Esophagus muscularis mucosa (tissue), 3 donors: ENCODE measurements around the gene MYEF2.

Experiments used
- POLR2A ChIP-seq: fragments of 450-650 bp; IDR thresholded peaks from one replicate; pipeline ENCODE4 v1.6.1; 2017; ENCODE audit warnings: antibody characterized with exemption, moderate library complexity, mild to moderate bottlenecking, low read depth
- TF ChIP-seq, protein P1 (sequence below), 3 experiments: fragments of 200-600 bp in 2 of 3; fragments of 450-650 bp in 1 of 3; sonication (generic) in 2 of 3; IDR thresholded peaks; one replicate each; pipeline ENCODE4 v1.5.1; 2017 to 2019; ENCODE audit warnings: antibody characterized with exemption in 3 of 3, mild to moderate bottlenecking in 2 of 3, moderate library complexity in 1 of 3

DNA sequence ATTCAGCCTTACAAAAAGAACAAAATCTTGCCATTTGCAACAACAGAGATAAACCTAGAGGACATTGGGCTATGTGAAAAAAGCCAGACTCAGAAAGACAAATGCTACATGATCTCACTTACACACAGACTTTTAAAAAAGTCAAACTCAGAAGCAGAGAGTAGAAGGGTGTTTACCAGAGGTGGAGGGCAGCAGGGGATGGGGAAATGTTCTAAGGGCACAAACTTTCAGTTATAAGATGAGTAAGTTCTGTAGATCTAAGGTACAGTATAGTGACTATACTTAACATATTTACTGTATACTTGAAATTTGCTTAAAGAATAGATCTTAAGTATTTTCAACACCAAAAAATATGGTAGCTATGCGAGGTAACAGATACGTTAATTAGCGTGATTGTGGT is 3.0 kb downstream of the MYEF2 start:
- TF ChIP-seq POLR2A = no peak
- TF ChIP-seq, protein P1, sequence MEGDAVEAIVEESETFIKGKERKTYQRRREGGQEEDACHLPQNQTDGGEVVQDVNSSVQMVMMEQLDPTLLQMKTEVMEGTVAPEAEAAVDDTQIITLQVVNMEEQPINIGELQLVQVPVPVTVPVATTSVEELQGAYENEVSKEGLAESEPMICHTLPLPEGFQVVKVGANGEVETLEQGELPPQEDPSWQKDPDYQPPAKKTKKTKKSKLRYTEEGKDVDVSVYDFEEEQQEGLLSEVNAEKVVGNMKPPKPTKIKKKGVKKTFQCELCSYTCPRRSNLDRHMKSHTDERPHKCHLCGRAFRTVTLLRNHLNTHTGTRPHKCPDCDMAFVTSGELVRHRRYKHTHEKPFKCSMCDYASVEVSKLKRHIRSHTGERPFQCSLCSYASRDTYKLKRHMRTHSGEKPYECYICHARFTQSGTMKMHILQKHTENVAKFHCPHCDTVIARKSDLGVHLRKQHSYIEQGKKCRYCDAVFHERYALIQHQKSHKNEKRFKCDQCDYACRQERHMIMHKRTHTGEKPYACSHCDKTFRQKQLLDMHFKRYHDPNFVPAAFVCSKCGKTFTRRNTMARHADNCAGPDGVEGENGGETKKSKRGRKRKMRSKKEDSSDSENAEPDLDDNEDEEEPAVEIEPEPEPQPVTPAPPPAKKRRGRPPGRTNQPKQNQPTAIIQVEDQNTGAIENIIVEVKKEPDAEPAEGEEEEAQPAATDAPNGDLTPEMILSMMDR (IDR thresholded peaks at IDR 0.05) = no peak
